ENCODE data around the gene STX10.

GRCh38 chr19:13159713-13160112 lies 9.5 kb upstream of the STX10 start:
- no peak for TF ChIP-seq CTCF (IDR thresholded peaks at IDR 0.05)
- TF ChIP-seq EP300 (IDR thresholded peaks at IDR 0.05) = no peak
- TF ChIP-seq POLR2A (IDR thresholded peaks at IDR 0.05) = no peak
